H1 (cell line): ENCODE measurements around the gene FOXN3. TPM values are rescaled to one million over a fixed set of nuclear protein-coding genes. Genes with fewer than 3 reads are reported as not detected.

ENCODE experiments used
- CTCF ChIA-PET: fragments of 300-600 bp; sonication (Branson Sonifier 250); formaldehyde crosslinking; loops from one replicate; lab custom pipeline; 2021; ENCODE audit not compliant: partially characterized antibody; lab: Charles Lee
- POLR2A ChIA-PET: fragments of 300-600 bp; sonication (Branson Sonifier 250); formaldehyde crosslinking; loops from one replicate; lab custom pipeline; 2021; ENCODE audit warnings: inconsistent platforms; ENCODE audit not compliant: partially characterized antibody; lab: Charles Lee
- DNase-seq, 2 experiments: peaks; one replicate each; pipeline versions ENCODE4 v3.0.0 to v3.0.0-alpha.2; 2010 to 2022; ENCODE audit warnings: low spot score in 2 of 2, low read depth in 1 of 2, mixed read lengths in 1 of 2
- FAIRE-seq: peaks from 2 replicates; lab custom pipeline; 2011; peaks lifted over from hg19 to GRCh38; lab: Jason Lieb, UNC
- H2AFZ ChIP-seq: 2 replicates; pipeline ENCODE4 v1.8.1; 2012; ENCODE audit warnings: low read length, inconsistent platforms
- H2AK5ac ChIP-seq: 2 replicates; pipeline ENCODE4 v1.6.1; 2013; ENCODE audit warnings: low read depth, low read length
- H2BK120ac ChIP-seq: replicated peaks from 2 replicates; pipeline ENCODE3; 2013; ENCODE audit warnings: low read depth, low read length, inconsistent platforms
- H2BK12ac ChIP-seq: 2 replicates; pipeline ENCODE4 v1.6.1; 2013; ENCODE audit warnings: low read depth, low read length
- H2BK15ac ChIP-seq: 2 replicates; pipeline ENCODE4 v1.6.1; 2013; ENCODE audit warnings: low read length
- H2BK20ac ChIP-seq: 2 replicates; pipeline ENCODE4 v1.6.1; 2013; ENCODE audit warnings: low read length
- H2BK5ac ChIP-seq: 2 replicates; pipeline ENCODE4 v1.6.1; 2013; ENCODE audit warnings: low read depth, low read length
- H3K14ac ChIP-seq: 2 replicates; pipeline ENCODE4 v1.6.1; 2013; ENCODE audit warnings: inconsistent platforms; ENCODE audit not compliant: insufficient read length
- H3K18ac ChIP-seq: 2 replicates; pipeline ENCODE4 v1.6.1; 2013; ENCODE audit warnings: low read length; ENCODE audit errors: extremely low read depth
- H3K23ac ChIP-seq: 2 replicates; pipeline ENCODE4 v1.6.1; 2013; ENCODE audit warnings: inconsistent platforms; ENCODE audit not compliant: insufficient read length
- H3K23me2 ChIP-seq: 2 replicates; pipeline ENCODE4 v1.6.1; 2013; ENCODE audit warnings: low read depth, low read length
- H3K27ac ChIP-seq: 2 replicates; pipeline ENCODE4 v1.6.1; 2011; ENCODE audit warnings: low read depth, low read length, inconsistent platforms
- H3K27me3 ChIP-seq, 4 experiments: replicated peaks in 1 of 4; 1 replicate in 1 of 4; 2 replicates in 3 of 4; pipeline versions ENCODE4 v1.6.1 to v1.8.1; 2011 to 2013; ENCODE audit warnings: low read length in 3 of 4, mild to moderate bottlenecking in 3 of 4, inconsistent platforms in 2 of 4, mixed read lengths in 2 of 4, moderate library complexity in 1 of 4; ENCODE audit not compliant: control insufficient read depth in 3 of 4, insufficient read depth in 3 of 4; ENCODE audit errors: extremely low read depth in 1 of 4
- H3K36me3 ChIP-seq, 4 experiments: 2 replicates each; pipeline versions ENCODE4 v1.6.1 to v1.8.1; 2011 to 2013; ENCODE audit warnings: mild to moderate bottlenecking in 4 of 4, low read length in 3 of 4, moderate library complexity in 2 of 4, control low read depth in 1 of 4, inconsistent platforms in 1 of 4; ENCODE audit not compliant: insufficient read depth in 4 of 4, control insufficient read depth in 2 of 4
- H3K4ac ChIP-seq: replicated peaks from 2 replicates; pipeline ENCODE3; 2013; ENCODE audit warnings: low read length, low read depth, mixed read lengths, inconsistent platforms; ENCODE audit not compliant: insufficient read length
- H3K4me1 ChIP-seq, 4 experiments: replicated peaks in 1 of 4; 1 replicate in 1 of 4; 2 replicates in 3 of 4; pipeline versions ENCODE4 v1.6.1 to v1.8.1; 2011 to 2013; ENCODE audit warnings: low read length in 3 of 4, inconsistent platforms in 2 of 4, mixed read lengths in 1 of 4; ENCODE audit not compliant: insufficient read depth in 4 of 4, control insufficient read depth in 3 of 4
- H3K4me2 ChIP-seq, 2 experiments: 2 replicates each; pipeline versions ENCODE4 v1.6.1 to v1.8.1; 2011 to 2013; ENCODE audit warnings: low read depth in 2 of 2, low read length in 2 of 2, control low read depth in 1 of 2, inconsistent platforms in 1 of 2, mild to moderate bottlenecking in 1 of 2; ENCODE audit not compliant: insufficient read depth in 1 of 2
- H3K4me3 ChIP-seq, 4 experiments: fragments of 200-600, 300-600 bp in 1 of 4; sonication (generic), shearing (Covaris generic), sonication (Bioruptor Twin) in 1 of 4; 2 replicates each; pipeline versions ENCODE4 v1.5.1 to v1.8.1; 2011 to 2016; ENCODE audit warnings: low read length in 4 of 4, low read depth in 3 of 4, control low read depth in 2 of 4, inconsistent platforms in 2 of 4, mild to moderate bottlenecking in 2 of 4, mixed read lengths in 1 of 4, moderate library complexity in 1 of 4; ENCODE audit not compliant: insufficient read depth in 2 of 4; ENCODE audit errors: extremely low read depth in 1 of 4
- H3K56ac ChIP-seq: replicated peaks from 2 replicates; pipeline ENCODE3; 2013; ENCODE audit warnings: low read depth, mild to moderate bottlenecking, mixed read lengths, low read length, inconsistent platforms; ENCODE audit not compliant: insufficient read length
- H3K79me1 ChIP-seq: 2 replicates; pipeline ENCODE4 v1.6.1; 2013; ENCODE audit warnings: low read depth, low read length, control low read depth
- H3K79me2 ChIP-seq, 2 experiments: 2 replicates each; pipeline versions ENCODE4 v1.6.1 to v1.8.1; 2012 to 2013; ENCODE audit warnings: low read length in 2 of 2, mild to moderate bottlenecking in 2 of 2, inconsistent platforms in 1 of 2; ENCODE audit not compliant: insufficient read depth in 2 of 2, control insufficient read depth in 1 of 2
- H3K9ac ChIP-seq, 4 experiments: replicated peaks in 1 of 4; 1 replicate in 1 of 4; 2 replicates in 3 of 4; pipeline versions ENCODE4 v1.6.1 to v1.8.1; 2011 to 2013; ENCODE audit warnings: low read depth in 3 of 4, low read length in 3 of 4, control low read depth in 2 of 4, mild to moderate bottlenecking in 2 of 4, moderate library complexity in 2 of 4, inconsistent platforms in 1 of 4; ENCODE audit errors: extremely low read depth in 1 of 4
- H3K9me3 ChIP-seq, 2 experiments: 2 replicates each; pipeline versions ENCODE4 v1.6.1 to v1.8.1; 2012 to 2013; ENCODE audit warnings: mild to moderate bottlenecking in 2 of 2, moderate library complexity in 2 of 2, control low read depth in 1 of 2, inconsistent platforms in 1 of 2, low read depth in 1 of 2, low read length in 1 of 2, mixed read lengths in 1 of 2; ENCODE audit not compliant: insufficient read depth in 2 of 2
- H4K20me1 ChIP-seq, 2 experiments: replicated peaks in 1 of 2; 2 replicates each; pipeline versions ENCODE3 to v1.8.1; 2011 to 2013; ENCODE audit warnings: inconsistent platforms in 2 of 2, low read length in 2 of 2, mild to moderate bottlenecking in 1 of 2; ENCODE audit not compliant: insufficient read depth in 2 of 2, control insufficient read depth in 1 of 2
- H4K5ac ChIP-seq: 2 replicates; pipeline ENCODE4 v1.6.1; 2013; ENCODE audit warnings: low read length, low read depth, mixed read lengths, inconsistent platforms; ENCODE audit not compliant: insufficient read length
- H4K8ac ChIP-seq: 2 replicates; pipeline ENCODE4 v1.8.0; 2013; ENCODE audit warnings: mild to moderate bottlenecking, moderate library complexity, low read length, inconsistent platforms; ENCODE audit not compliant: insufficient read depth; ENCODE audit errors: extremely low read depth
- H4K91ac ChIP-seq: replicated peaks from 2 replicates; pipeline ENCODE3; 2013; ENCODE audit warnings: low read length, mixed read lengths, inconsistent platforms; ENCODE audit not compliant: insufficient read length
- EP300 ChIP-seq, 2 experiments: IDR thresholded peaks; 1 replicate in 1 of 2; 2 replicates in 1 of 2; pipeline ENCODE4 v1.6.1; 2011 to 2012; ENCODE audit warnings: low read depth in 2 of 2, low read length in 2 of 2, mild to moderate bottlenecking in 2 of 2, borderline replicate concordance in 1 of 2, inconsistent platforms in 1 of 2, moderate library complexity in 1 of 2
- HDAC6 ChIP-seq: IDR thresholded peaks from one replicate; pipeline ENCODE4 v1.7.1; 2012; ENCODE audit warnings: low read depth, mild to moderate bottlenecking, inconsistent platforms, low read length, moderate library complexity
- POLR2AphosphoS5 ChIP-seq: IDR thresholded peaks from 2 replicates; pipeline ENCODE4 v1.6.1; 2011; ENCODE audit warnings: low read depth, low read length
- SIN3A ChIP-seq, 2 experiments: IDR thresholded peaks in 1 of 2; conservative IDR thresholded peaks in 1 of 2; 2 replicates each; pipeline ENCODE4 v1.6.1; 2011 to 2012; ENCODE audit warnings: low read length in 2 of 2, improper control_type of control experiment in 1 of 2, low read depth in 1 of 2, mild to moderate bottlenecking in 1 of 2
- SP1 ChIP-seq: IDR thresholded peaks from 2 replicates; pipeline ENCODE4 v1.6.1; 2011; ENCODE audit warnings: low read depth, low read length
- TCF12 ChIP-seq: IDR thresholded peaks from 2 replicates; pipeline ENCODE4 v1.6.1; 2011; ENCODE audit warnings: low read depth, mild to moderate bottlenecking, low read length
- TEAD4 ChIP-seq: IDR thresholded peaks from 2 replicates; pipeline ENCODE4 v1.6.1; 2012; ENCODE audit warnings: low read depth, low read length, inconsistent platforms, mixed read lengths
- WGBS, 2 experiments: shearing (Covaris generic) in 1 of 2; methylation state at CpG; one replicate each; pipeline versions ENCODE4 v1.1.6 to v1.1.7; 2013 to 2015; ENCODE audit warnings: low lambda C conversion rate in 2 of 2, mixed read lengths in 2 of 2, inconsistent platforms in 1 of 2, low coverage in 1 of 2, missing lambda C conversion rate in 1 of 2; ENCODE audit not compliant: insufficient replicate concordance in 2 of 2, insufficient coverage in 1 of 2, insufficient read length in 1 of 2; ENCODE audit errors: extremely low coverage in 1 of 2, missing lambda C conversion rate in 1 of 2; 5-methylcytosine and 5-hydroxymethylcytosine counted together
- polyA plus RNA-seq, 7 experiments: library from polyadenylated mRNA; depleted of rRNA in 3 of 7; stranded (reverse) in 5 of 7; unstranded in 2 of 7; fragments of >200 nt in 5 of 7; fragments of 200-250 nt in 2 of 7; gene quantifications; 1 replicate in 5 of 7; 2 replicates in 1 of 7; 4 replicates in 1 of 7; pipeline versions ENCODE4 v1.2.1 to v1.2.3, GENCODE V29; 2011 to 2013; ENCODE audit warnings: missing spikeins in 2 of 7, mixed read lengths in 2 of 7
- total RNA-seq: library from RNA; stranded (reverse); fragmentation: NEBNext Ultra II Directional; extraction: Animal tissue kit (Norgen Biotek cat#: 25700); gene quantifications from 2 replicates; pipeline ENCODE4 v1.2.1, GENCODE V29; 2021

The FOXN3 gene
- total and polyA plus RNA-seq, 2 of the 8 experiments (the other 6 are each of a cell fraction or from before 2014, with no cell fraction given): 52.6 to 178 TPM

DNA sequence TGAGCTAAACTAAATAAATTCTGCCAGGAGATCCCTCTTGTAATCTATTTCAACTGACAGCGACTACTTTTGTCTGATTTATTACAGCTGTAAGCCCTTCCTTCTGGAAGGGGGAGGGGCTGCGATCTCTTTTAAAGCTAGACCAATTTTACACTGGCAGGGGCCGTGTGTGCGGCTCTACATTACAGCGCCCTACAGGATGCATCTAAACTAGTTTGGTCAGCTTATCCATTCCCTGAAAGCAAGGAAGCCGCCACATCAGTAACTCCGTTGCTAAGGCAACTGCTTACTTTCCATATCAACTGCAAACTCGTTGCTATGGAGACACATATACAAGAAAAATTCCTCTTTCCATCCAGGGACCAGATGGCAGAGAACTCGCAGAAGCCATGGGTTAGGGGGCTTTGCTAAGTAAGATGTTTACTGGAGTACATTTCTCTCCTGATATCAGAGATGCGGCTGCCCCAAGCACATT is 17.4 kb downstream of the FOXN3 start:
- Histone ChIP-seq H3K27me3 (no peaks in the 10 kb centered on the region), H3K4ac (no peak overlapping the region), H3K14ac (no peak overlapping the region), H3K56ac (no peak overlapping the region), H3K4me3 (no peak overlapping the region), H4K8ac (no peak overlapping the region), H2BK120ac (no peak overlapping the region), H2BK5ac (no peak overlapping the region), H3K79me1 (peaks cover 32% of the 10 kb centered on the region), H3K27ac (peak overlapping the region; percentile 39; the same call in 1 of the 2 replicates), H3K23me2 (no peaks in the 10 kb centered on the region), H3K9ac (peak overlapping the region in 1 of 4 experiments; percentile 23; a peak in 2 of 7 replicates), H3K23ac (no peak overlapping the region), H2BK15ac (no peak overlapping the region), H2BK20ac (no peak overlapping the region), H3K36me3 (peaks cover 0 to 3% (median under 1%) of the 10 kb centered on the region in 4 experiments; a peak in 3 of 8 replicates), H4K5ac (no peak overlapping the region), H3K4me2 (no peak overlapping the region), H3K9me3 (no peaks in the 10 kb centered on the region), H3K79me2 (peaks cover 80 to 100% of the 10 kb centered on the region in 2 experiments), H3K4me1 (peaks cover 12 to 24% (median 13%) of the 10 kb centered on the region in 4 experiments), H3K18ac (no peak overlapping the region), H2BK12ac (no peak overlapping the region), H2AK5ac (no peak overlapping the region), H4K91ac (no peak overlapping the region), H2AFZ (no peak overlapping the region), H4K20me1 (peaks cover 47 to 58% of the 10 kb centered on the region in 2 experiments)
- DNase-seq (peak in 1 of 2 experiments; percentile 47), FAIRE-seq (peak; percentile 81)
- POLR2A ChIA-PET: interaction anchor here (1.2 to 1.7 kb wide), 4 partner anchors 9 to 208 kb away, joined by 5 to 6 read pairs (median 5); no protein-coding TSS in a partner anchor
- CTCF ChIA-PET: interaction anchor here (0.6 to 1.7 kb wide), 5 partner anchors 9 to 96 kb away, joined by 3 to 5 read pairs (median 3); no protein-coding TSS in a partner anchor
- TF ChIP-seq TCF12 (peak; percentile 87; the same call in 1 of the 2 replicates), SIN3A (conservative IDR thresholded peaks at IDR 0.05 in 1 of 2, IDR thresholded peaks at IDR 0.05 in 1 of 2; ENCODE audit: low read depth in 1 of 2, low read length in 2 of 2) (peak; percentile 90 to 98; a peak in 3 of 4 replicates), SP1 (peak; percentile 73; the same call in 1 of the 2 replicates), HDAC6 (no peak), POLR2AphosphoS5 (no peak), EP300 (IDR thresholded peaks at IDR 0.05; ENCODE audit: borderline replicate concordance in 1 of 2, low read depth in 2 of 2, low read length in 2 of 2) (peak; percentile 25 to 91; a peak in 2 of 3 replicates), TEAD4 (peak; percentile 82)
- WGBS, 2 experiments: 59% methylated on average over 10 of the region's 10 CpGs; no CpG with 5 or more reads in 1 of the 2 experiments
